Measurements from ENCODE around the gene PRDM8. TPM values are rescaled to one million over a fixed set of nuclear protein-coding genes. Genes with fewer than 3 reads are reported as not detected.

Gene PRDM8
- total RNA-seq: 2.4 and 2.7 TPM in 2 replicates

DNA sequence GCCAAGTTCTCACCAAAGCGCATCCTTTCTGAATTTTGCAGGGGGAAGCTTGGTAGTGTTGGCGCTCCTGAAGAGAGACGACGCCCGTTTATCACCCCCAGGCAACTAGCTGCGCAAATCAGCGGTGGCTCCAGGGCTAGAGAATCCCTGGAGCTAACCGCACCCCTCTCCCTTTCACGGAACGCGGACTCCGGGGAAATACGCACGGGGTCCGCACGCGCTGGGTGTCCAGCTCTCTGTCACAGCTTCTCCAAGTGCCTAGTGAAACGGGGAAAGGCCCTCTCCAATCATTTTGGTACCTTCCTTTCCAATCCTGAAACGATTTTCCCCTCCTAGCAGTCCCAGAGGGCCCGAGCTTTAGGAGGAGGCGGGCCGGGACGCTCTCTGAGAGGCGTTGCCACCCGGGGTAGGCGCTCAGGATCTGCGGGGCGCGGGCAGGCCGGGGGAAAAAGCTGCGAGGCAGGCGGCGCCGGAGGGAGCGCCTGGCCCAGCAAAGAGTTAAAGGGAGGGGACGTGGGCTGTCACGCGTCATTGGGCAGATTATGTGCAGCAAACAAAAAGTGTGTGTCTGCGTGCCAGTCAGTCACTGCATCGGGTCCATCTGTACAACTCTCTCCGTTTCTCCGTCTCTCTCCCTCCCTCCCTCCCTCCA, at the start of gene PRDM8:
Gene PRDM8 (plus strand): TSS at position 582 of the 652 bp plus-strand sequence. CDS start 2,578 bp downstream, outside the sequence.

Other genes with a start within 250 kb of the PRDM8 start
- 39.7 and 50.5 TPM in 2 replicates for gene ANTXR2, start 124.3 kb upstream of the PRDM8 start, total RNA-seq
- gene FGF5, start 69.2 kb downstream of the PRDM8 start, total RNA-seq: 0.09 and 0.22 TPM in 2 replicates
- not detected in 2 replicates for gene CFAP299, start 138.2 kb downstream of the PRDM8 start, total RNA-seq

All from dermis lymphatic vessel endothelial cell (primary cell).